Gastrocnemius medialis (tissue), 4 donors: ENCODE data around the gene CFAP70.

ENCODE experiments used
- CTCF ChIP-seq, 5 experiments: fragments of 450-650 bp in 3 of 5; fragments of 200-600 bp in 2 of 5; sonication (generic) in 2 of 5; IDR thresholded peaks in 4 of 5; conservative IDR thresholded peaks in 1 of 5; 1 replicate in 4 of 5; 2 replicates in 1 of 5; pipeline ENCODE4 v1.5.1; 2016 to 2019; ENCODE audit warnings: antibody characterized with exemption in 5 of 5, mild to moderate bottlenecking in 3 of 5, moderate library complexity in 3 of 5
- POLR2A ChIP-seq, 2 donors: fragments of 450-650 bp; IDR thresholded peaks; one replicate each; pipeline ENCODE4 v1.6.1; 2017; ENCODE audit warnings: antibody characterized with exemption in 2 of 2, mild to moderate bottlenecking in 2 of 2, moderate library complexity in 2 of 2

- TF ChIP-seq CTCF (IDR thresholded peaks at IDR 0.05 in 4 of 5, conservative IDR thresholded peaks at IDR 0.05 in 1 of 5) (no peak), POLR2A (IDR thresholded peaks at IDR 0.05) (no peak)
Measured at GRCh38 chr10:73205890-73206289, 152.8 kb downstream of the CFAP70 start.
